Fibroblast of lung (primary cell): ENCODE data around the gene RNASEH2C.

Experiments
- EZH2 ChIP-seq: IDR thresholded peaks from 2 replicates; pipeline ENCODE4 v1.5.1; 2012; ENCODE audit warnings: low read length, control low read depth, mild to moderate bottlenecking; ENCODE audit errors: missing control alignments
- TF ChIP-seq, protein P1 (sequence below), 2 donors: IDR thresholded peaks in 1 of 2; conservative IDR thresholded peaks in 1 of 2; 1 replicate in 1 of 2; 2 replicates in 1 of 2; pipeline ENCODE4 v1.5.1; 2011 to 2012; ENCODE audit warnings: low read length in 2 of 2, control low read depth in 1 of 2, inconsistent platforms in 1 of 2, low read depth in 1 of 2, mild to moderate bottlenecking in 1 of 2

GRCh38 chr11:65764434-65764833 is 43.8 kb upstream of the RNASEH2C start:
- TF ChIP-seq, protein P1, sequence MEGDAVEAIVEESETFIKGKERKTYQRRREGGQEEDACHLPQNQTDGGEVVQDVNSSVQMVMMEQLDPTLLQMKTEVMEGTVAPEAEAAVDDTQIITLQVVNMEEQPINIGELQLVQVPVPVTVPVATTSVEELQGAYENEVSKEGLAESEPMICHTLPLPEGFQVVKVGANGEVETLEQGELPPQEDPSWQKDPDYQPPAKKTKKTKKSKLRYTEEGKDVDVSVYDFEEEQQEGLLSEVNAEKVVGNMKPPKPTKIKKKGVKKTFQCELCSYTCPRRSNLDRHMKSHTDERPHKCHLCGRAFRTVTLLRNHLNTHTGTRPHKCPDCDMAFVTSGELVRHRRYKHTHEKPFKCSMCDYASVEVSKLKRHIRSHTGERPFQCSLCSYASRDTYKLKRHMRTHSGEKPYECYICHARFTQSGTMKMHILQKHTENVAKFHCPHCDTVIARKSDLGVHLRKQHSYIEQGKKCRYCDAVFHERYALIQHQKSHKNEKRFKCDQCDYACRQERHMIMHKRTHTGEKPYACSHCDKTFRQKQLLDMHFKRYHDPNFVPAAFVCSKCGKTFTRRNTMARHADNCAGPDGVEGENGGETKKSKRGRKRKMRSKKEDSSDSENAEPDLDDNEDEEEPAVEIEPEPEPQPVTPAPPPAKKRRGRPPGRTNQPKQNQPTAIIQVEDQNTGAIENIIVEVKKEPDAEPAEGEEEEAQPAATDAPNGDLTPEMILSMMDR (conservative IDR thresholded peaks at IDR 0.05 in 1 of 2, IDR thresholded peaks at IDR 0.05 in 1 of 2; ENCODE audit: low read depth in 1 of 2, low read length in 2 of 2), result no peak
- no peak for TF ChIP-seq EZH2
